Vagina (tissue), 2 donors: ENCODE results near the gene AKAP8L. TPM values are rescaled to one million over a fixed set of nuclear protein-coding genes. Genes with fewer than 3 reads are reported as not detected.
"Not testable (repeated sequence)": the region's sequence is repeated elsewhere in the genome, so short reads cannot be mapped to it uniquely, and the experiment has no call there.

ENCODE experiments used
- DNase-seq, 2 donors: peaks; one replicate each; pipeline ENCODE4 v3.0.0-alpha.2; 2017; ENCODE audit errors: extremely low spot score in 2 of 2
- H3K27ac ChIP-seq: fragments of 200-600 bp; sonication (generic); one replicate; pipeline ENCODE4 v1.5.1; 2019
- H3K27me3 ChIP-seq: fragments of 200-600 bp; sonication (generic); one replicate; pipeline ENCODE4 v1.5.1; 2019
- H3K36me3 ChIP-seq, 2 donors: fragments of 200-600 bp; sonication (generic); one replicate each; pipeline ENCODE4 v1.5.1; 2017 to 2019
- H3K4me1 ChIP-seq: fragments of 200-600 bp; sonication (generic); one replicate; pipeline ENCODE4 v1.5.1; 2019
- H3K4me3 ChIP-seq, 2 donors: fragments of 200-600 bp; sonication (generic); 1 replicate in 1 of 2; 2 replicates in 1 of 2; pipeline ENCODE4 v1.5.1; 2016 to 2019
- H3K9me3 ChIP-seq: fragments of 200-600 bp; sonication (generic); one replicate; pipeline ENCODE4 v1.5.1; 2019
- POLR2A ChIP-seq, 2 donors: fragments of 450-650 bp; IDR thresholded peaks; one replicate each; pipeline ENCODE4 v1.6.1; 2017; ENCODE audit warnings: antibody characterized with exemption in 2 of 2, mild to moderate bottlenecking in 2 of 2, moderate library complexity in 2 of 2
- POLR2AphosphoS5 ChIP-seq, 2 donors: sonication (generic); formaldehyde crosslinking; IDR thresholded peaks; one replicate each; pipeline ENCODE4 v1.9.0; 2017; ENCODE audit warnings: antibody characterized with exemption in 2 of 2, mild to moderate bottlenecking in 2 of 2, low read depth in 1 of 2; ENCODE audit not compliant: insufficient read depth in 1 of 2
- intact Hi-C: fragments of 100-400 bp; cut with DNase I; formaldehyde crosslinking; loops from one replicate; pipeline ENCODE4 v1.15.1; 2023
- microRNA counts, 2 donors: library from miRNA; unstranded; fragments of <30 nt; microRNA quantifications; one replicate each; lab custom pipeline; 2016 to 2017
- microRNA-seq: library from miRNA; unstranded; fragments of <30 nt; microRNA quantifications from one replicate; pipeline ENCODE4, GENCODE V29; 2017; ENCODE audit warnings: borderline number of aligned reads, borderline replicate concordance
- small RNA-seq: library from RNA; depleted of rRNA; stranded (forward); fragments of <200 nt; gene quantifications from one replicate; pipeline ENCODE3, GENCODE V24; 2016
- total RNA-seq: library from RNA; depleted of rRNA; stranded (reverse); fragments of >200 nt; gene quantifications from one replicate; pipeline ENCODE4 v1.2.3, GENCODE V29; 2016
- TF ChIP-seq, protein P1 (sequence below), 3 experiments: fragments of 450-650 bp in 2 of 3; fragments of 200-600 bp in 1 of 3; sonication (generic) in 1 of 3; IDR thresholded peaks; one replicate each; pipeline ENCODE4 v1.5.1; 2017 to 2019; ENCODE audit warnings: antibody characterized with exemption in 3 of 3, mild to moderate bottlenecking in 2 of 3, moderate library complexity in 2 of 3

Gene AKAP8L
- total RNA-seq, 1 donor from 2014 or later = 127 TPM

DNA sequence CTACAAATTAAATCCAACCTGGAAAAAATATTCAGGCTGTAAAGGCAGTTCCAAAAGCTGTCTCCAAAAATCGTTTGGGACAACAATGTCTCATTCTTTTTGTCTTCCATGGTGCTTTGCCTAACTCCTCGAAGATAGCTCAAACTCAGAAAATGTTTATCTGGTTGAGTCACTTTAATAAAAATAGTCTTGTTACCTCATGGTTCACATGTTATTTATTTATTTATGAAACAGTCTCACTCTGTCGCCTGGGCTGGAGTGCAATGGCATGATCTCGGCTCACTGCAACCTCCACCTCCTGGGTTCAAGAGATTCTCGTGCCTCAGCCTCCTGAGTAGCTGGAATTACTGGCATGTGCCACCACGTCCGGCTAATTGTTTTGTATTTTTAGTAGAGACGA lies 81.6 kb downstream of the AKAP8L start:
- Histone ChIP-seq H3K4me1 (peaks cover 16% of the 10 kb centered on the region), H3K9me3 (no peaks in the 10 kb centered on the region), H3K27ac (peak overlapping the region; percentile 42), H3K4me3 (no peak overlapping the region), H3K27me3 (no peaks in the 10 kb centered on the region), H3K36me3 (no peaks in the 10 kb centered on the region)
- TF ChIP-seq POLR2A (IDR thresholded peaks at IDR 0.05) (no peak), POLR2AphosphoS5 (IDR thresholded peaks at IDR 0.05; ENCODE audit: insufficient read depth in 1 of 2, low read depth in 1 of 2) (peak in 1 of 2 donors; percentile 22)
- intact Hi-C loops = no loop called here
- DNase-seq = no peak

DNA sequence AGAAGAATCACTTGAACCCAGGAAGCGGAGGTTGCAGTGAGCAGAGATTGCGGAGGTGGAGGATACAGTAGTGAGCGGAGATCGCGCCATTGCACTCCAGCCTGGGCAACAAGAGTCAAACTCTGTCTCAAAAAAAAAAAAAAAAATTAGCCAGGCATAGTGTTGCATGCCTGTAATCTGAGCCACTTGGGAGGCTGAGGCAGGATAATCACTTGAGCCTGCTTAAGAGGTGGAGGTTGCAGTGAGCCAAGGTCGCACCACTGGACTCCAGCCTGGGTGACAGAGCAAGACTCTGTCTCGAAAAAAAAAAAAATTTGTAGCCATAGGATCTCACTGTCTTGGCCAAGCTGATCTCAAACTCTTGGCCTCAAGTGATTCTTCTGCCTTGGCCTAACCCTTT lies 82.8 kb downstream of the AKAP8L start:
- DNase-seq, H3K9me3 ChIP-seq, H3K36me3 ChIP-seq, H3K4me3 ChIP-seq, intact Hi-C loops, H3K27me3 ChIP-seq: not testable (repeated sequence)
- Histone ChIP-seq H3K4me1 (peaks cover 19% of the 10 kb centered on the region), H3K27ac (peak overlapping the region; percentile 42)

DNA sequence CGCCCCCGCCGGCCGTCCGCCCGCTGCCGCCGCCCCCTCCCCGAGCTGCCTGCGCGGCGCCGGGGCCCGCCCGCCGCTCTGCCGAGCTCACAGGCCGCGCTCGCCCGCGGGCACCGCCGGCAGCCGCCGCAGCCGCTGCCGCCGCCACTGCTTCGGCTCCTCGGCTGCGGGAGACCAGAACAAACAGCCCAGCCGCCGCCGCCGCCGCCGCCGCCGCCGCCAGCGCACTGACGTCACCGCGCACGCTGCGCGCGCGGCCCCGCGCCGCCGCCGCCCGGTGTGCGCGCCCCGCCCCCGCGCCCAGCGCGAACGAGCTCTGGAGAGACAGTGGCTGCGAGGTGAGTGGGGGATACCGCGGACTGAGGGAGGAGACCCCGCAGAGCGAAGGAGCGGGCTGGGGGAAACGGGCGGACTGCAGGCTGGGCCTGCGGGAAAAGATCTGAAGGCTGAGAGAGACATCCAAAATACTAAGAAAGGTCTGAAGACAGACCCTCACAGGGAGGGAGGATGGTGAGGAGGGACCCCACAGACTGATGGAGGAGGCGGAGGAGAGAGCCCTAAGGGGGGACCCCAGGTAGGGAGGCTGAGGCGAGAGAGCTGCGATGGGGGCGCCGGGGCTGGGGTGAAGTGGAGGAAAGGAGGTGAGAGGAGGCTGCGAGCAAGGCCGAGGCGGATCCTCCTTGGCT lies 86.3 kb downstream of the AKAP8L start, which contains the start of gene BRD4:
TSS of gene BRD4 (minus strand) at position 229 of the 686 bp plus-strand sequence. CDS start 59,440 bp downstream, outside the sequence.
- Histone ChIP-seq H3K36me3 (no peaks in the 10 kb centered on the region), H3K27me3 (no peaks in the 10 kb centered on the region), H3K4me1 (peaks cover 55% of the 10 kb centered on the region), H3K4me3 (peak within 1 kb of the TSS; percentile 97 to 98), H3K9me3 (no peaks in the 10 kb centered on the region), H3K27ac (peak within 1 kb of the TSS; percentile 94)
- no peak for TF ChIP-seq POLR2A (IDR thresholded peaks at IDR 0.05)
- TF ChIP-seq POLR2AphosphoS5 (IDR thresholded peaks at IDR 0.05; ENCODE audit: insufficient read depth in 1 of 2, low read depth in 1 of 2) = peak in 1 of 2 donors; percentile 37
- TF ChIP-seq, protein P1, sequence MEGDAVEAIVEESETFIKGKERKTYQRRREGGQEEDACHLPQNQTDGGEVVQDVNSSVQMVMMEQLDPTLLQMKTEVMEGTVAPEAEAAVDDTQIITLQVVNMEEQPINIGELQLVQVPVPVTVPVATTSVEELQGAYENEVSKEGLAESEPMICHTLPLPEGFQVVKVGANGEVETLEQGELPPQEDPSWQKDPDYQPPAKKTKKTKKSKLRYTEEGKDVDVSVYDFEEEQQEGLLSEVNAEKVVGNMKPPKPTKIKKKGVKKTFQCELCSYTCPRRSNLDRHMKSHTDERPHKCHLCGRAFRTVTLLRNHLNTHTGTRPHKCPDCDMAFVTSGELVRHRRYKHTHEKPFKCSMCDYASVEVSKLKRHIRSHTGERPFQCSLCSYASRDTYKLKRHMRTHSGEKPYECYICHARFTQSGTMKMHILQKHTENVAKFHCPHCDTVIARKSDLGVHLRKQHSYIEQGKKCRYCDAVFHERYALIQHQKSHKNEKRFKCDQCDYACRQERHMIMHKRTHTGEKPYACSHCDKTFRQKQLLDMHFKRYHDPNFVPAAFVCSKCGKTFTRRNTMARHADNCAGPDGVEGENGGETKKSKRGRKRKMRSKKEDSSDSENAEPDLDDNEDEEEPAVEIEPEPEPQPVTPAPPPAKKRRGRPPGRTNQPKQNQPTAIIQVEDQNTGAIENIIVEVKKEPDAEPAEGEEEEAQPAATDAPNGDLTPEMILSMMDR (IDR thresholded peaks at IDR 0.05) = no peak
- intact Hi-C loops = loop anchor here (2.0 kb wide), 1 partner anchor 68 kb away; no protein-coding TSS in a partner anchor
- peak in 1 of 2 donors; percentile 88 for DNase-seq

DNA sequence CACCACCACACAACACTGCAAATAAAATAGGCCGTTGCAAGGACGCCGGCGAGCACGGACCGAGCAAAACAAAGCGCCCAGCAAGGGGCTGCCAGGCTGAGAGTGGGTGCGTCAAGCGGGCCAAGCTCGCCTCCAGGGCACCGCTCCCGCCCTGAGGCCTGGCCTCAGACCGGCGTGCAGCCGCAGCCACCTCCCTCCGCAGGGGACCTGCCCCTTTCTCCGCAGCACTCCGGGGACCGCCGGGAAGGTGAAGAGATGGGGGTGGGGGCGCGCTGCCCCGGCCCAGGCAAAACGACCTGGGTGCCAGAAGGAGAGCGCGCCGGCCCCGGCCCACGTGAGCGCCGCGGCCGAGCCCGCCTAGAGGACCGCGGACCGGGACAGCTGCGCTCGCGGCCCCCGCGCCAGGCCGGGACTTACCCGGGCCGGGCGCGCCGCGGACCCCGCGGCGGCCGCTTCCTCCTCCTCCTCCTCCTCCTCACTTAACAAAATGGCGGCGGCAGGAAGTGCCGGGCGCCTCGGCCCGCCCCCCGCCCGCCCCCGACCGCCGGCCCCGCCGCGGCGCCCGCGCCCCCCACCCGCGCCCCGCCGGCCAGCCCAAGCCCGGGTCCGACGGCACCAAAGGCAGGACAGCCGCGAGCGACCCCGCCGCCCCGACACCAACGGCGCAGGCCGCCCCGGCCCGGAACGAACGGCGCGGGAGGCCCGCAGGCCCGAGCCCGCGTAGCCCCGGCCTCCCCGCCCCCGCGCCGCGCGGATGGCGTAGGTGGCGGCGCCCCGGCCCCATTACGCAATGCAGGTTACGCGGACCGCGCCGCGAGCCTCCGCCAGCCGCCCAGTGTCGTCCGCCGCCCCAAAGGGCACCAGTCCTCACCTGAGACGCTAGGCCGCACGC lies 87.1 kb downstream of the AKAP8L start:
- Histone ChIP-seq H3K4me3 (peak overlapping the region; percentile 97 to 98), H3K27me3 (no peaks in the 10 kb centered on the region), H3K36me3 (no peaks in the 10 kb centered on the region), H3K4me1 (peaks cover 63% of the 10 kb centered on the region), H3K27ac (peak overlapping the region; percentile 94), H3K9me3 (no peaks in the 10 kb centered on the region)
- no peak for DNase-seq
- intact Hi-C loops = loop anchor here (2.0 kb wide), 1 partner anchor 67 kb away; no protein-coding TSS in a partner anchor
- TF ChIP-seq, protein P1 (IDR thresholded peaks at IDR 0.05) = no peak
- no peak for TF ChIP-seq POLR2A (IDR thresholded peaks at IDR 0.05)
- no peak for TF ChIP-seq POLR2AphosphoS5 (IDR thresholded peaks at IDR 0.05; ENCODE audit: insufficient read depth in 1 of 2, low read depth in 1 of 2)

DNA sequence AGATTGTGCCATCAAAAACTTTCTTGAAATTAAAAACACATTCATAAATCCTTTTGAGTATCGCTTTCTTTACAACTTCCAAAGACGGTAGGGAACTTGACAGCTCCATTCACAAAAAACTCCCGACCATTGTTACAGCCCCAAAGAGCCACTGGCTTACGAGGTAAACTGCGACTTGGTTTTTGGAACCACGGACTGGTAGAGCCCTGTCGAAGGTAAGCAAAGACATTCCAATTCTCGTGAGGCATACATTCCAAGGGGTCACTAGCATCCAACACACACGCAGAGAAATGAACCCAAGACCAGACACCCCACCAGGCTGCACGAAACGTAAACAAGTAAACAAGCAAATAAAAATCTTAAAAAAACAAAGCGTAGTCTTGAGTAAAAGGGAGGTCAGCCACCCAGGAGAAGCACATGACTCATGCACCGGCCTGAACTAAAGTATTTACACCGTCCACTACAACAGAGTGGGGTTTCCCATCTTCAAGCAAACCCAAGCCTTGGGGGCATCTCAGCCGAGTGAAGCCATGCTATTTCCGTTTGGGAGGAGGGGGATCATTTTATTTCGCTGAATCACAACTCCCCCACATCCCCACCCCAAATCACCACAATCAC lies 87.9 kb downstream of the AKAP8L start:
- intact Hi-C loops = no loop called here
- H3K4me3 ChIP-seq = peak overlapping the region; percentile 97 to 98
- TF ChIP-seq, protein P1 (IDR thresholded peaks at IDR 0.05) = no peak
- TF ChIP-seq POLR2AphosphoS5 (IDR thresholded peaks at IDR 0.05; ENCODE audit: insufficient read depth in 1 of 2, low read depth in 1 of 2) (no peak), POLR2A (IDR thresholded peaks at IDR 0.05) (no peak)
- no peaks in the 10 kb centered on the region for H3K36me3 ChIP-seq
- H3K9me3 ChIP-seq = no peaks in the 10 kb centered on the region
- H3K4me1 ChIP-seq = peaks cover 70% of the 10 kb centered on the region
- DNase-seq = no peak
- no peaks in the 10 kb centered on the region for H3K27me3 ChIP-seq
- peak overlapping the region; percentile 94 for H3K27ac ChIP-seq

MicroRNAs within 50 kb of the gene (microRNA counts, 767-probe panel; counts per million panel counts)
- 238 to 261 counts per million in 2 donors for microRNA hsa-miR-1470 (lab: Ali Mortazavi, UCI)

Small RNAs within 50 kb of the gene (microRNA-seq; reads per million reads assigned to microRNA genes)
- not detected for gene MIR1470

Small RNAs within 50 kb of the gene (small RNA-seq; reads per million reads assigned to genes)
- not detected for gene AC005776.1
- not detected for gene MIR1470

Other genes starting within 250 kb of the AKAP8L start
- gene NOTCH3, start 218.0 kb downstream of the AKAP8L start, total RNA-seq = 76.6 TPM
- gene EPHX3, start 186.5 kb downstream of the AKAP8L start, total RNA-seq = 14.0 TPM
- 53.0 TPM for gene BRD4, start 86.4 kb downstream of the AKAP8L start, total RNA-seq
- 27.7 TPM for gene AKAP8, start 39.2 kb downstream of the AKAP8L start, total RNA-seq
- 44.4 TPM for gene WIZ, start 31.0 kb upstream of the AKAP8L start, total RNA-seq
- gene RASAL3, start 45.6 kb upstream of the AKAP8L start, total RNA-seq = 7.9 TPM
- not detected for gene PGLYRP2, start 60.5 kb upstream of the AKAP8L start, total RNA-seq
- 12.3 TPM for gene CYP4F22, start 89.5 kb upstream of the AKAP8L start, total RNA-seq
- gene CYP4F8, start 196.2 kb upstream of the AKAP8L start, total RNA-seq = 0.98 TPM
- 29.7 TPM for gene CYP4F3, start 221.9 kb upstream of the AKAP8L start, total RNA-seq